Skeletal muscle cell (primary cell): ENCODE results near the gene OR5K4.
A peak's percentile ranks its signal among the peaks of the same experiment; 100 is the strongest.

Source experiments
- DNase-seq: peaks from one replicate; pipeline ENCODE4 v3.0.0-alpha.2; 2010; ENCODE audit warnings: low read depth
- H3K4me3 ChIP-seq: 2 replicates; pipeline ENCODE4 v1.5.1; 2011; ENCODE audit warnings: low read depth, mild to moderate bottlenecking, control low read depth, low read length, moderate library complexity

The OR5K4 gene, protein sequence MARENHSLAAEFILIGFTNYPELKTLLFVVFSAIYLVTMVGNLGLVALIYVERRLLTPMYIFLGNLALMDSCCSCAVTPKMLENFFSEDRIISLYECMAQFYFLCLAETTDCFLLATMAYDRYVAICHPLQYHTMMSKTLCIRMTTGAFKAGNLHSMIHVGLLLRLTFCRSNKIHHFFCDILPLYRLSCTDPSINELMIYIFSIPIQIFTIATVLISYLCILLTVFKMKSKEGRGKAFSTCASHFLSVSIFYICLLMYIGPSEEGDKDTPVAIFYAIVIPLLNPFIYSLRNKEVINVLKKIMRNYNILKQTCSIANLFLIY

GRCh38 chr3:98353554-98353953 is at the start of gene OR5K4:
TSS of gene OR5K4 (plus strand) at chr3:98353854. CDS start at chr3:98353854, 0 bp downstream.
- DNase-seq, result no peak
- H3K4me3 ChIP-seq, result no peak within 1 kb of the TSS

DNA sequence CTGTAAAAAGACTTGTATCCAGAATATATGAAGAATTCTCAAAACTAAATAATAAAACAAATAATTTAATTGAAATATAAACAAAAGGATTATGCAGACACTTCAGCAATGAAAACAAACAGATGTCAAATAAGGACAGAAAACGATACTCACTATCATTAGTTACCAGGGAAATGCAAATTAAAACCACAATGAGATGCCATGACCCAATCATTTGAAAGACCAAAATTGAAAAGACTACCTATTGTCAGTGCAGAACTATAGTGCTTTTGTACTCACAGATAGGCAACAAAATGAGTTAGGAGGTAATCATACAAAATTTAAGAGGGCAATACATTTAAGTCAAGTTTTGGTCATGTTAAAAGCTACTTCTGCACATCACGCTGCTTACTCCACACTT is 31.6 kb upstream of the OR5K4 start:
- no peak overlapping the region for H3K4me3 ChIP-seq
- DNase-seq, result no peak

GRCh38 chr3:98322686-98323085 is 31.0 kb upstream of the OR5K4 start:
- DNase-seq, result no peak
- H3K4me3 ChIP-seq, result no peak overlapping the region

DNA sequence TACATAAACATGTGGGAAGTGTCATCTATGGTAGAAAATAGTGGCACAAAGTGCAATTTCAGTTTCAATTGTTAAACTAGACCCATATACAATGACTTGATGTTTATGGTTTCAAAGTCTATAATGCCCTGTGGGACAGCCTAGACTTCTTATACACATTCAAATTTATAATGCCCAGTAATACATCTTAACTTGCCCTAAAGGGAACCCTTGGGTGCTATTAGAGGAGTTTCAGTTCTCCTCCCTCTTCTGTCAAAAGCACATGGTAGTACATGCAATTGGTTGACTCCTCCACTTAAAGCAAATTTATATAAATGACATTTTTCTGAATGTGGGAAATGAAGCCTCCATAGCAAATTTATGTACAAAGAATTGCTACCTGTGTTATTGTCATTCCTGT is 30.2 kb upstream of the OR5K4 start:
- no peak for DNase-seq
- H3K4me3 ChIP-seq, result no peak overlapping the region

- DNase-seq, result no peak
- H3K4me3 ChIP-seq, result no peak overlapping the region
These were observed 28.6 kb upstream of the OR5K4 start for GRCh38 chr3:98325055-98325454.

DNA sequence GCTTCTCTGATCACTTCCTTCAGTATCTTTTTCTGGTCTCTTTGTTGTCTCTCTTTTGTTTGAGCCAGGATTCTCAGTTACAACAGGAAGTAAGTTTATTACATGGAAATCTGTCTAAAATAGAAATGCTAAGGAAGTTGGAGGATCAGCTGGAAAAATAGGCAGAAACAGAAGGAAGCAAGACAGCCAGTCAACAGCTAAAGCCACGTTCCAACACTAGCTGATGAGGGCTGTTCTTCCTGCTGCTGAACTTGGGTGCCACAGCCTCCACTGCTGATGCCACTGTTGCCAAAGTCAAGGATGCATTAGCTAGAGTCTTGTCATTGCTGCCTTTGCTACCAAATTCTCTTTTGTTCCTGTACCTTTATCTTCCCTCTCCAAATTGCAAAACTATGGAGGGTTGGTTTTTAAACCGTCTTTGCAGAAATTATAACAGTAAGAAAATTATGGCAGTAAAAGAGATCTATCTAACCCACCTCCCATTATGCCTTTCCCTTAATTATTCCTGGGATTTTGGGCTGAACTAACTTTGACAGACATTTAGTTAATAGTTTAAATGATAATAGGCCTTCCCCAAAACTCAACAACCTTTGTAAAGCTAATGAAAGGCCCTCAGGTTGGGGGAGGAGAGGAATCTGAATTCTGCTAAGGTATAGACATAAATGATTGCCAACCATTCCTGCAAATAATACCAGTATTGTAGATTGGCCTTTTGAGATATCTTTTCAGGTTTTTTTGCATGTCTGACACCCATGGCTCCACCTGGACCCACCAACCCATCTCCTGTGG is 27.4 kb upstream of the OR5K4 start:
- DNase-seq, result no peak
- no peak overlapping the region for H3K4me3 ChIP-seq

- H3K4me3 ChIP-seq, result no peak overlapping the region
- DNase-seq, result no peak
These were observed 26.7 kb upstream of the OR5K4 start for GRCh38 chr3:98326945-98327344.

GRCh38 chr3:98328933-98329332 is 24.7 kb upstream of the OR5K4 start:
- H3K4me3 ChIP-seq, result no peak overlapping the region
- no peak for DNase-seq

DNA sequence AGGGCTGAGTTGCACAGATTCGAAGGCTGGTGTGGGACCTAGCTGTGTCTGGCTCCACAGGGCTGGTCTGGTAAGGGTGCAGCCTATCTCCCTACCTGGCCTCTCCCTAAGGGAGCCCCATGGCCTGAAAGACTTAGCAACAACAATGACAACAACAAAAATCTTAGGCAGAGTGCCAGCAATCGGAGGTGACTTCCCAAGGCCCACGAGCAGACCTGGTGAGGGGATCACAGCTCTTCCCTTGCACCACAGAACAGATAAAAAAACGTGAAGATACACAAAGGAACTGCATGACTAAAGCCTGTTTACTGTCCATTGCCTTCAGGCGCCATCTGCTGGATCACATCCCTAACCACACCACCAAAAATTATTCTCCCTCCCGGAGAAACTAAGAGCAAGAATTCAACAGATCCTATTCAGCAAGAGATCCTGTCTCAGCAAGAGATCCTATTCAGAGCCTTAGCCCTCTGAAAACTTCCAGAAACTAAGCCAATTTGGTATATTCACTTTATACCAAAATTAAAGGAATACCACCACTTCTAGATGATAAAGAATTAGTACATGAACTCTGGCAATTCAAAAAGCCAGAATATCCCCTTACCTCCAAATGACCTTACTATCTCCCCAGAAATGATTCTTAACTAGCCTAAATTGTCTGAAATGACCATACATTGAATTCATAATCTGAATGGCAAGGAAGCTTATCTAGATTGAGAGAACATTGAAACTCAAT is 24.1 kb upstream of the OR5K4 start:
- no peak overlapping the region for H3K4me3 ChIP-seq
- DNase-seq, result peak; percentile 4

- H3K4me3 ChIP-seq, result no peak overlapping the region
- DNase-seq, result no peak
These were observed 22.3 kb upstream of the OR5K4 start for GRCh38 chr3:98331329-98331728.

- peak; percentile 5 for DNase-seq
- H3K4me3 ChIP-seq, result no peak overlapping the region
These were observed 19.6 kb upstream of the OR5K4 start for GRCh38 chr3:98333989-98334606.

GRCh38 chr3:98339031-98339430 is 14.6 kb upstream of the OR5K4 start:
- no peak for DNase-seq
- no peak overlapping the region for H3K4me3 ChIP-seq

DNA sequence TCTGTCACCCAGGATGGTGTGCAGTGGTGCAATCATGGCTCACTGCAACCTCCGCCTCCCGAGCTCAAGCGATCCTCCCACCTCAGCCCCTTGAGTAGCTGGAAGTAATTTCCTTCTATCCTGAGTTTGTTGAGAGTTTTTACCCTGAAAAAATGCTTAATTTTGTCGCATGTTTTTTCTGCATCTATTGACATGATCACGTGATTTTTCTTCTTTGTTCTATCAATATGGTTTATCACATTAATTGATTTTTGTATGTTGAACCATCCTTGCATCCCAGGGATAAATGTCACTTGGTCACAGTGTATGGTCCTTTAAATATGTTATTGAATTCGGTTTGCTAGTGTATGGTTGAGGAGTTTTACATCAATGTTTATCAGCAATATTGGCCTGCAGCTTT is 11.9 kb upstream of the OR5K4 start:
- no peak for DNase-seq
- no peak overlapping the region for H3K4me3 ChIP-seq

DNA sequence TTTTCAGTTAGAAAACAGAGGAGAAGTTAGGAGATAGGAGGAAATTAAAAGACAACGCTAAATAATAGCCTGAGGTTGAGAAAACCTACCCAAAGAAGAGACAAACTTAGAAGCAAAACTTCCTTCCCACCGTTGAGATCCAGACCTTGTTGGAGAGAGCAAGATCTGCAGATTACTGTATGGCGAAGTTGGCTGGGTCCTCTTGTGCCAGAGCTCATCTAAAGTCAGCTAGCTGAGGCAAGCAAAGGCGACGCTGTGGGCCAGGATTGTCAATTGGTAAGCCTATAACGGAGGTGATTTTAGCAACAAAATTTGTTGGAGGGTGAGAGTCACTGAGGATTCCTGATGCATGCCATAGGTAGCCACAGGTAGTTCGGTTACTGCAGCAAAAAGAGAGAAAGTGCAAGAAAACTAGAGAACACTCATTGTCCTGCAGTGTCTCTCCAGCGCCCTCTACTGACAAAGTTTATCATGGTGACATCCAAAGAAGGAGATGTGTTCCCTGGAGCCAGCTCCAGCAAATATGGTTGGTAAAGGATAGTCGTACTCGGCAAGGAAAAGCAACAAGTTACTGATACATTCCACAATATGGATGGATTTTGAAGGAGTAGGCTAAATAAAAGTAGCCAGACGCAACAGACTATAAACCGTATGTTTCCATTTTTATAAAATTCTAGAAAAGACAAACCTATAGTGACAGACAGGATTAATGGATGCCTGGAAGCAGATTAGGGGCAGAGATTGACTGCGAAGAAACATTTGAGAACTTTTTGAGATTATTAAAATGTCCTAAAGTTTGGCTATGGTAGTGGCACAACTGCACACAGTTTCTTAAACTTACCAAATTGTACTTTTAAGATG is 9.8 kb upstream of the OR5K4 start:
- DNase-seq, result no peak

GRCh38 chr3:98350082-98350481 is 3.6 kb upstream of the OR5K4 start:
- no peak overlapping the region for H3K4me3 ChIP-seq
- no peak for DNase-seq

More for the DNA sequence above, 9.8 kb upstream of the OR5K4 start:
- no peak overlapping the region for H3K4me3 ChIP-seq

GRCh38 chr3:98359250-98359649 is 5.6 kb downstream of the OR5K4 start:
- DNase-seq, result no peak
- no peak overlapping the region for H3K4me3 ChIP-seq

GRCh38 chr3:98359993-98360675 is 6.5 kb downstream of the OR5K4 start:
- H3K4me3 ChIP-seq, result no peak overlapping the region
- no peak for DNase-seq

DNA sequence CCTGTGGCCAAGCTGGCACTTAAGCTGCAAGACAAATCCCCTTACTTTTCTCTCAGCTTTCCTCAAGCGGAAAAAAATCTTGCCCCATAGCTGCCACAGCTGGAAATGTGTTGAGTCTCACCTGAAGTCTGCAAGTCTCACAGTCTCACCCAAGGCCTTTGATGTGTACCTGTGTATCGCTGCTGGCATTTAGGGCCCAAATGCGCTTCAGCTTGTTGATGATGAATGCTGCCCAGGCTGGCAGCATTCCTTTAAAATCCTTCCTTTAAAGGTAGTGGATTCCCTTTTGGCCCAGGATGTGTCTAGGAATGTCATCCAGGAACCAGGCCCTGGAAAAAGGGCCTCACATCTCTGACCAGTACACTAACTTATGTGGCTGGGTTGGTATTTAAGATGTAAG is 7.0 kb downstream of the OR5K4 start:
- DNase-seq, result no peak
- H3K4me3 ChIP-seq, result no peak overlapping the region
